OCI-LY7 (cell line): ENCODE results near the gene EXT2.

ENCODE experiments used
- CTCF ChIP-seq: fragments of 200-600 bp; sonication (generic); conservative IDR thresholded peaks from 2 replicates; pipeline ENCODE4 v1.5.1; 2014; ENCODE audit warnings: mild to moderate bottlenecking, antibody characterized with exemption, low read length, moderate library complexity, mixed read lengths
- EZH2phosphoT487 ChIP-seq: fragments of 200-600 bp; sonication (generic); IDR thresholded peaks from 2 replicates; pipeline ENCODE4 v1.6.1; 2018; ENCODE audit warnings: low read depth, borderline replicate concordance, mild to moderate bottlenecking, mixed run types, antibody characterized with exemption, low read length, moderate library complexity, mixed read lengths

GRCh38 chr11:44046182-44046581, 49.3 kb upstream of the EXT2 start:
- TF ChIP-seq CTCF, result no peak
- no peak for TF ChIP-seq EZH2phosphoT487
